Panc1 (cell line): Measurements from ENCODE around the gene YBX3. TPM values are rescaled to one million over a fixed set of nuclear protein-coding genes. Genes with fewer than 3 reads are reported as not detected.
A peak's percentile ranks its signal among the peaks of the same experiment; 100 is the strongest.

Experiments used
- ATAC-seq: fragments of 200-7000 bp; cut with Tn5 transposase; 2 replicates; pipeline ENCODE4 v1.9.1; 2020; ENCODE audit warnings: mild to moderate bottlenecking, moderate library complexity
- BruUV-seq: library from RNA; stranded (reverse); fragments of 400-500 nt; replicated peaks from 2 replicates; lab custom pipeline; 2021; lab: Mats Ljungman, UMichigan
- CTCF ChIA-PET: fragments of 300-600 bp; sonication (Branson Sonifier 250); formaldehyde crosslinking; loops from one replicate; lab custom pipeline; 2022; ENCODE audit warnings: antibody characterized with exemption; lab: Charles Lee
- POLR2A ChIA-PET: fragments of 300-600 bp; sonication (Branson Sonifier 250); formaldehyde crosslinking; loops from one replicate; lab custom pipeline; 2022; ENCODE audit warnings: antibody characterized with exemption; lab: Charles Lee
- DNase-seq: peaks from one replicate; pipeline ENCODE4 v3.0.0-alpha.2; 2010; ENCODE audit warnings: low read depth, low spot score
- H3K27ac ChIP-seq: 2 replicates; pipeline ENCODE4 v1.5.1; 2011; ENCODE audit warnings: mild to moderate bottlenecking, low read length, inconsistent platforms
- H3K27me3 ChIP-seq: fragments of 200-500 bp; sonication (Bioruptor generic); 2 replicates; pipeline ENCODE4 v1.6.0; 2014; ENCODE audit warnings: low read length, inconsistent platforms; ENCODE audit not compliant: control insufficient read depth, insufficient read depth
- H3K36me3 ChIP-seq: fragments of 200-500 bp; sonication (Bioruptor generic); 2 replicates; pipeline ENCODE4 v1.5.1; 2014; ENCODE audit warnings: inconsistent platforms, mild to moderate bottlenecking, low read length, moderate library complexity; ENCODE audit not compliant: control insufficient read depth, insufficient read depth
- H3K4me1 ChIP-seq: 2 replicates; pipeline ENCODE4 v1.5.1; 2011; ENCODE audit warnings: inconsistent platforms, mild to moderate bottlenecking, low read length, moderate library complexity; ENCODE audit not compliant: control insufficient read depth, insufficient read depth
- H3K4me3 ChIP-seq, 2 experiments: 2 replicates each; pipeline ENCODE4 v1.5.1; 2011 to 2012; ENCODE audit warnings: low read depth in 2 of 2, low read length in 2 of 2, mild to moderate bottlenecking in 2 of 2, inconsistent platforms in 1 of 2, moderate library complexity in 1 of 2
- H3K9me3 ChIP-seq: fragments of 200-500 bp; sonication (Bioruptor generic); 2 replicates; pipeline ENCODE4 v1.5.1; 2014; ENCODE audit warnings: low read depth, mild to moderate bottlenecking, inconsistent platforms, low read length, moderate library complexity; ENCODE audit not compliant: control insufficient read depth, insufficient read depth
- POLR2AphosphoS5 ChIP-seq: IDR thresholded peaks from 2 replicates; pipeline ENCODE4 v1.6.1; 2012; ENCODE audit warnings: mild to moderate bottlenecking, low read depth, low read length, moderate library complexity
- SIN3A ChIP-seq: IDR thresholded peaks from 2 replicates; pipeline ENCODE4 v1.6.1; 2012; ENCODE audit warnings: low read depth, mild to moderate bottlenecking, low read length, moderate library complexity, borderline replicate concordance; ENCODE audit not compliant: insufficient read depth
- TCF7L2 ChIP-seq: IDR thresholded peaks from 2 replicates; pipeline ENCODE4 v1.6.1; 2011; ENCODE audit warnings: mild to moderate bottlenecking, low read depth, low read length, inconsistent platforms
- in situ Hi-C: cut with HindIII; loops from 2 replicates; pipeline ENCODE4 v1.10.0; 2016; ENCODE audit warnings: low sequenced_read_pairs, low pct_unique_long_range_greater_than_20kb
- intact Hi-C: fragments of 100-400 bp; cut with micrococcal nuclease; formaldehyde crosslinking; loops from one replicate; pipeline ENCODE4 v1.10.0; 2022; ENCODE audit not compliant: unreplicated experiment
- total RNA-seq: library from RNA; stranded (reverse); gene quantifications from one replicate; pipeline ENCODE4 v1.2.1, GENCODE V29; 2021; ENCODE audit not compliant: unreplicated experiment
- TF ChIP-seq, protein P1 (sequence below), 2 experiments: IDR thresholded peaks; 2 replicates each; pipeline ENCODE4 v1.6.1; 2011 to 2012; ENCODE audit warnings: low read depth in 2 of 2, control low read depth in 1 of 2, low read length in 1 of 2, mild to moderate bottlenecking in 1 of 2, moderate library complexity in 1 of 2; ENCODE audit not compliant: insufficient read depth in 1 of 2
- TF ChIP-seq, protein P2 (sequence below): fragments of 450-650 bp; IDR thresholded peaks from 2 replicates; pipeline ENCODE4 v1.5.1; 2017; ENCODE audit warnings: mild to moderate bottlenecking

YBX3 gene
- total RNA-seq, 1 experiment from 2014 or later, result 155 TPM

GRCh38 chr12:10717410-10717809, 5.7 kb downstream of the YBX3 start:
- ATAC-seq, result no peak
- Histone ChIP-seq H3K9me3 (no peaks in the 10 kb centered on the region), H3K36me3 (peaks cover 22% of the 10 kb centered on the region), H3K27me3 (no peaks in the 10 kb centered on the region), H3K27ac (peak overlapping the region; percentile 66), H3K4me3 (no peak overlapping the region), H3K4me1 (peaks cover 51% of the 10 kb centered on the region)
- CTCF ChIA-PET, result interaction anchor here (0.6 kb wide), 1 partner anchor 1830 kb away, joined by 6 read pairs; no protein-coding TSS in a partner anchor
- POLR2A ChIA-PET, result no interaction called here
- no peak for TF ChIP-seq SIN3A
- no peak for TF ChIP-seq TCF7L2
- TF ChIP-seq, protein P1, sequence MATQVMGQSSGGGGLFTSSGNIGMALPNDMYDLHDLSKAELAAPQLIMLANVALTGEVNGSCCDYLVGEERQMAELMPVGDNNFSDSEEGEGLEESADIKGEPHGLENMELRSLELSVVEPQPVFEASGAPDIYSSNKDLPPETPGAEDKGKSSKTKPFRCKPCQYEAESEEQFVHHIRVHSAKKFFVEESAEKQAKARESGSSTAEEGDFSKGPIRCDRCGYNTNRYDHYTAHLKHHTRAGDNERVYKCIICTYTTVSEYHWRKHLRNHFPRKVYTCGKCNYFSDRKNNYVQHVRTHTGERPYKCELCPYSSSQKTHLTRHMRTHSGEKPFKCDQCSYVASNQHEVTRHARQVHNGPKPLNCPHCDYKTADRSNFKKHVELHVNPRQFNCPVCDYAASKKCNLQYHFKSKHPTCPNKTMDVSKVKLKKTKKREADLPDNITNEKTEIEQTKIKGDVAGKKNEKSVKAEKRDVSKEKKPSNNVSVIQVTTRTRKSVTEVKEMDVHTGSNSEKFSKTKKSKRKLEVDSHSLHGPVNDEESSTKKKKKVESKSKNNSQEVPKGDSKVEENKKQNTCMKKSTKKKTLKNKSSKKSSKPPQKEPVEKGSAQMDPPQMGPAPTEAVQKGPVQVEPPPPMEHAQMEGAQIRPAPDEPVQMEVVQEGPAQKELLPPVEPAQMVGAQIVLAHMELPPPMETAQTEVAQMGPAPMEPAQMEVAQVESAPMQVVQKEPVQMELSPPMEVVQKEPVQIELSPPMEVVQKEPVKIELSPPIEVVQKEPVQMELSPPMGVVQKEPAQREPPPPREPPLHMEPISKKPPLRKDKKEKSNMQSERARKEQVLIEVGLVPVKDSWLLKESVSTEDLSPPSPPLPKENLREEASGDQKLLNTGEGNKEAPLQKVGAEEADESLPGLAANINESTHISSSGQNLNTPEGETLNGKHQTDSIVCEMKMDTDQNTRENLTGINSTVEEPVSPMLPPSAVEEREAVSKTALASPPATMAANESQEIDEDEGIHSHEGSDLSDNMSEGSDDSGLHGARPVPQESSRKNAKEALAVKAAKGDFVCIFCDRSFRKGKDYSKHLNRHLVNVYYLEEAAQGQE (IDR thresholded peaks at IDR 0.05; ENCODE audit: insufficient read depth in 1 of 2, low read depth in 2 of 2, low read length in 1 of 2), result no peak
- TF ChIP-seq, protein P2, sequence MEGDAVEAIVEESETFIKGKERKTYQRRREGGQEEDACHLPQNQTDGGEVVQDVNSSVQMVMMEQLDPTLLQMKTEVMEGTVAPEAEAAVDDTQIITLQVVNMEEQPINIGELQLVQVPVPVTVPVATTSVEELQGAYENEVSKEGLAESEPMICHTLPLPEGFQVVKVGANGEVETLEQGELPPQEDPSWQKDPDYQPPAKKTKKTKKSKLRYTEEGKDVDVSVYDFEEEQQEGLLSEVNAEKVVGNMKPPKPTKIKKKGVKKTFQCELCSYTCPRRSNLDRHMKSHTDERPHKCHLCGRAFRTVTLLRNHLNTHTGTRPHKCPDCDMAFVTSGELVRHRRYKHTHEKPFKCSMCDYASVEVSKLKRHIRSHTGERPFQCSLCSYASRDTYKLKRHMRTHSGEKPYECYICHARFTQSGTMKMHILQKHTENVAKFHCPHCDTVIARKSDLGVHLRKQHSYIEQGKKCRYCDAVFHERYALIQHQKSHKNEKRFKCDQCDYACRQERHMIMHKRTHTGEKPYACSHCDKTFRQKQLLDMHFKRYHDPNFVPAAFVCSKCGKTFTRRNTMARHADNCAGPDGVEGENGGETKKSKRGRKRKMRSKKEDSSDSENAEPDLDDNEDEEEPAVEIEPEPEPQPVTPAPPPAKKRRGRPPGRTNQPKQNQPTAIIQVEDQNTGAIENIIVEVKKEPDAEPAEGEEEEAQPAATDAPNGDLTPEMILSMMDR, result no peak
- no peak for TF ChIP-seq POLR2AphosphoS5
- in situ Hi-C loops, result no loop called here
- intact Hi-C loops, result no loop called here
- no TSS peak for BruUV-seq
- no peak for DNase-seq

DNA sequence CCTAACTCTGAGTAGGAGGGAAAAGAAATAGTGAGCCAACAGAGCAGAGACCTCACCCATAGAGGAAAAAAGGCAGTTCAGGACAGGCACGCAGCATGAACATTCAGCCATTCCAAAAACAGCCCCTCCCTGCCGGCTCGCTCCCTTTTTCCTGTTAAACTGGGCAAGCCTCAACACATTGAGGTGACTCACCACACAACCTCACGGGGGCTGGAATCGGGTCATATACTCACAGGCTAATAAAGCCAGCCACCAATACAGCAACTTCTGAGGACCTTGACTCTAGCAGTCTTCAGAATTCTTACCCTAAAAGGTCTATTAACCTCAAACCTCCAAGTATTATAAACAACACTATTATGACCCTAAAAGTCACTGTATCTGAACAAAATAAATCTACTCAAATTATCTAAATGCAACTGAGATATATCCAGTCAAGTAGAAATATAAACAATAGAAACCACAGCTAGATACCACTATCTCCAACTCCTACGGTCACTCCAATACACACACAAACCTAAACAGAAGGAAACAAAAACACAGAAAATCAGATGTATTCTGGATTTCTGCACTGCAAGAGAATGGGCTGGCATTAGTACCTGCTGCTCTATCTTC, 6.3 kb downstream of the YBX3 start:
- no peak for DNase-seq
- peak; percentile 89 for ATAC-seq
- Histone ChIP-seq H3K4me1 (peaks cover 51% of the 10 kb centered on the region), H3K9me3 (no peaks in the 10 kb centered on the region), H3K4me3 (no peak overlapping the region), H3K27ac (peak overlapping the region; percentile 66), H3K36me3 (peaks cover 24% of the 10 kb centered on the region), H3K27me3 (no peaks in the 10 kb centered on the region)
- no peak for TF ChIP-seq POLR2AphosphoS5
- TF ChIP-seq TCF7L2, result no peak
- TF ChIP-seq, protein P1 (IDR thresholded peaks at IDR 0.05; ENCODE audit: insufficient read depth in 1 of 2, low read depth in 2 of 2, low read length in 1 of 2), result no peak
- TF ChIP-seq, protein P2, result no peak
- no peak for TF ChIP-seq SIN3A
- POLR2A ChIA-PET, result no interaction called here
- intact Hi-C loops (no loop called here), in situ Hi-C loops (no loop called here)
- BruUV-seq, result no TSS peak
- CTCF ChIA-PET, result no interaction called here
